HG02973 (cell line): ENCODE measurements around the gene TENM4.
"Not testable (repeated sequence)": the region's sequence is repeated elsewhere in the genome, so short reads cannot be mapped to it uniquely, and the experiment has no call there.

ENCODE experiments used
- ATAC-seq: cut with Tn5 transposase; IDR thresholded peaks from one replicate; pipeline ENCODE4 v1.9.1; 2021; ENCODE audit warnings: moderate library complexity; ENCODE audit not compliant: unreplicated experiment

TENM4 gene

GRCh38 chr11:78633516-78634310, 807.1 kb downstream of the TENM4 start:
- ATAC-seq: no peak

- no peak for ATAC-seq
These were observed 810.1 kb downstream of the TENM4 start for GRCh38 chr11:78630561-78631303.

DNA sequence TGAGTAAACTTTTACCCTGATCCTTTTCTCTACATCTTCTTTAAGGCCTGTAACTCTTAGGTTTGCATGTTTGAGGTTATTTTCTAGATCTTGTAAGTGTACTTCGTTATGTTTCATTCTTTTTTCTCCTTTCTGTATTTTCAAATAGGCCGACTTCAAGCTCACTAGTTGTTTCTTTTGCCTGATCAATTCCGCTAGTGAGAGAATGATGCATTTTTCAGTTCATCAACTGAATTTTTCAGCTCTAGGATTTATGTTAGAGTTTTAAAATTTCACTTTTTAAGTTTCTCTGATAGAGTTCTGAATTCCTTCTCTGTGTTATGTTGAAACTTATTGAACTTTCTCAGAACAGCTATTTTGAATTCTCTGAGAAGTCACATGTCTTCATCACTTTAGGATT, 810.7 kb downstream of the TENM4 start:
- no peak for ATAC-seq

GRCh38 chr11:78622666-78623065, 818.2 kb downstream of the TENM4 start:
- no peak for ATAC-seq

DNA sequence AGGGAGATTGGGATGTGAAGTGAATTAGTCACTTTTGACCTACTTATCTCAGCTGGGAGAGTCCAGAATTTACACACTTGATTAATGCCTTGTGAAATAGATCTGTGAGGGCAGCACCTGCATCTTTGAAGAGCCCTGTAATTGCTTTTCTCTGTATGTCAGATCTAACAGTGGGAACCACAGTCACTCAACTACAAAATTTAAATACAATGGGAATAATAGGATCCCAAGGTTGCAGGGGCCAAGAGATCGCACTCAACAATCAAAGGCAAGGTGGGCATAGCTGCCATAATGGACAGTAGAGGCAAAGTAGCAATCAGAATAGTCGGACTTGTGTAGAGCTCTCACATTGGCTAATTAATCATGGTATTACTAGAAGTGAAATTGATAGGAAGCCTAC, 820.7 kb downstream of the TENM4 start:
- ATAC-seq: no peak

DNA sequence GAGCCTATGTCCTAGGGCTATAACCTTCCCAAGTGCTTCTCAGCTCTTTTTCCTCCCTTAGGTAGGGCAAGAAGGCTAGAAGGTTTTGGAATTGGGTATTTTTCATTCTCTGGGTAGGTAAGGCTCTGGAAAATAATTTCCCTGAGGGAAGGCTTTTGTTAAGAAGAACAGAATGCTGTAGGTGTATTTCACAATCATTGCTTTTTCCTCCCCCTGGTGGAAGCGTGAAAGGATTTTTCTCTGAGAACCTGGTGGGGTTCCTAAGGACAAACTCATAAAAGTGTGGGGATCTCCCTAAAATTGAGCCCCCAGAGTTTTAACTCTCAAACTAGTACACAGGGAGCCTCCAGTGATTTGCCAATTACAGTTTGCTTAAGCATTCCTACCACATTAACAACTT, 825.1 kb downstream of the TENM4 start:
- ATAC-seq: no peak

- no peak for ATAC-seq
These were observed 827.4 kb downstream of the TENM4 start for GRCh38 chr11:78613378-78613813.

GRCh38 chr11:78612721-78613377, 828.0 kb downstream of the TENM4 start:
- no peak for ATAC-seq

DNA sequence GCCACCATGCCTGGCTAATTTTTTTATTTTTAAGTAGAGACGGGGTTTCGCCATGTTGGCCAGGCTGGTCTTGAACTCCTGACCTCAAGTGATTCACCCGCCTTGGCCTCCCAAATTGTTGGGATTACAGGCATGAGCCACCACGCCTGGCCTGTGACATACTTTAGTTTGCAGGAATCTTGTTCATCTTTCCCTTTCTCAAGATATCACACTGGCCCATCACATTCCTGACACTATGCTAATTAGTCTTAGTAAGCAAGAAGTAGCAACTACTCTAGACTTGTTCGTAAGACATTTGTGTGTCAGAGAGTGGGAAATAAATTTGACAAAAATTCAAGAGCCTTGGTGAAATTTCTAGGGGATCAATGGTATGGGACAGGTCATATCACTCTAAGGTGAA, 831.5 kb downstream of the TENM4 start:
- ATAC-seq: not testable (repeated sequence)

GRCh38 chr11:78607696-78608095, 833.1 kb downstream of the TENM4 start:
- no peak for ATAC-seq

- ATAC-seq: no peak
These were observed 834.2 kb downstream of the TENM4 start for GRCh38 chr11:78606667-78607066.

DNA sequence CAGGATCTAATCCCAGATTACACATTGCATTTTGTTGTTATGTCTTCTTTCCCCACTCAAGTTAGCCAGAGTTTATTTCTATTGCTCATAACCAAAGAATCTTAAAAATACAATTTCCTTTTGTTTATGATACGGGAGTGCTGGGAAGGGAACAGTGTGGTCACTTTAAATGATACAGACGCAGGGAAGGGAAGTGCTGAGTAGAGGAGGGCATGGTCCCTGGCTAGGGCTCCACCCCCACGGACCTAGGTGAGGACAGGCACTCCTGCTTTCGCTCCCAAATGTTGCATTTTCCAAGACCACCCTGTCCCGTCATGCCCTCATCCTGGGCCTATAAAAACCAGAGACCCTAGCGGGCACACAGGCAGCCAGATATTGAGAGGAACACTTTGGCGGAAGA, 835.5 kb downstream of the TENM4 start:
- no peak for ATAC-seq

DNA sequence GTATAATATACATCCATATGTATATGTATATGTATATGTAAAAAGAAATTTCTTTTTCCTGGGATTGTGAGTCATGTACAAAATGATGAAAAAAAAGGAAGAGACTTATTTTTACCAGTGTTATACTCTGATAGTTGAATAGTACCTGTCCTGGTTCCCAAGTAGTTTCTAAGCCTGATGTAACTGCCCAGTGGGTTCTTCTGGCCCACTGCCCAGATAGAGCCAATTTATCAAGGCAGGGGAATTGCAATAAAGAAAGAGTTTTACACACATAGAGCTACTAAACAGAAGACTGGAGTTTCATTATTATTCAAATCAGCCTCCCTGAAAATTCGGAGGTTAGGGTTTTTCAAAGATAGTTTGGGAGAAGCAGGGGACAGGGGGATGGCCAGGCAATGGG, 837.0 kb downstream of the TENM4 start:
- no peak for ATAC-seq
